Measurements from ENCODE around the gene SOWAHB. TPM values are rescaled to one million over a fixed set of nuclear protein-coding genes. Genes with fewer than 3 reads are reported as not detected.
A peak's percentile ranks its signal among the peaks of the same experiment; 100 is the strongest.
"Not testable (repeated sequence)": the region's sequence is repeated elsewhere in the genome, so short reads cannot be mapped to it uniquely, and the experiment has no call there.

SOWAHB gene
- total and polyA plus RNA-seq, 5 donors, result not detected

DNA sequence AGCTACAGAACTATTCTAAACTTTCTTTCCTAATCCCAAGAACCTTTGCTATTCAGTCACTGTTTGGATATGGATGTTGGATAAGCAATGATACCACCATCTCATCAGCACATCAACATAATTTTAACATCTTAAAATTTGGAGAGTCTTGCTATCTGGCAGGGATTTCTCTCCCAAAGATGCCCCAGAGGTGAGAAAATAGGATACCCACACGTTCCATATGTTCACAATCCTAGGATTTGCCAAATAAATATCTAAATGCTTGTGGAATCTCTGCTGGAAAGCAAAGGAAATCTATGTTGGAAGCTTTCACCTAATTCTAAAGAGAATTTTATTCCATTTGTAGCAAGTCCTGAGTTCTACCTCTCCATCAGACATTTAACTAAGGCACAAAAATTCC is 24.4 kb downstream of the SOWAHB start:
- intact Hi-C loops (cut with DNase I), result no loop called here
- DNase-seq (no peak), ATAC-seq (no peak)
- Histone ChIP-seq H3K27ac (ENCODE audit: low read length) (no peak overlapping the region), H3K27me3 (ENCODE audit: control insufficient read depth, insufficient read depth) (no peaks in the 10 kb centered on the region), H3K4me1 (ENCODE audit: control insufficient read depth, insufficient read depth, low read length) (no peaks in the 10 kb centered on the region), H3K9me3 (ENCODE audit: control insufficient read depth, low read length) (no peaks in the 10 kb centered on the region), H3K4me3 (ENCODE audit: low read length) (no peak overlapping the region)
- 52% methylated on average over 1 of the region's 1 CpG for WGBS

DNA sequence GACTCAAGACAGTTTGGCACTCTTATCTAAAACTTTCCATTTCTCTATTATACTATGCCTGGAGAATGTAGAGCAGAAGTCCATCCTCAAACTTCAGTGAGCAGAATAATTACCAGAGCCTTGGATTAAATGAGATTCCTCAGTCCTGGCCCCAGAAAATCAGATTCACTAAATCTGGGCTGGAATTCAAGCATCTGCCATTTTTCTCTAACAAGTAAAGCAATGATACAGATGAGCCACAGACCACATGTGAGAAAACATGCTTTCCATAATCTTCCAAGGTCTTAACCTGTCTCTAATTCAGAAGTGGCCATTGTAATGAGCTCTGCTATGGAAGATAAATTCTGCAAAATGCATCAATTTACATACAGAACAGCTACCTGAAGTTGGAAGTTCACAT is 25.4 kb downstream of the SOWAHB start:
- no peak for DNase-seq
- intact Hi-C loops (cut with DNase I), result no loop called here

DNA sequence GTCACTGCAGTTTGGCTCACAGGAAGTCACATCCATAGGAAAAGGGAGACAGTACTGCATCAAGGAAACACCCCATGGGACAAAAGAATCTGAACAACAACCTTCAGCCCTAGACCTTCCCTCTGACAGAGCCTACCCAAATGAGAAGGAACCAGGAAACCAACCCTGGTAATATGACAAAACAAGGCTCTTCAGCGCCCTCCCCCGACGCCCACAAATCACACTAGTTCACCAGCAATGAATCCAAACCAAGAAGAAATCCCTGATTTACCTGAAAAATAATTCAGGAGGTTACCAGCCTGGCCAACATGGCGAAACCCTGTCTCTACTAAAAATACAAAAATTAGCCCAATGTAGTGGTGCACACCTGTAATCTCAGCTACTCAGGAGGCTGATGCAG is 29.2 kb downstream of the SOWAHB start:
- WGBS, result 83% methylated on average over 4 of the region's 4 CpGs
- H3K27ac ChIP-seq (ENCODE audit: low read length); intact Hi-C loops (cut with DNase I): not testable (repeated sequence)

More for the DNA sequence above, 25.4 kb downstream of the SOWAHB start:
- Histone ChIP-seq H3K4me3 (ENCODE audit: low read length) (no peak overlapping the region), H3K9me3 (ENCODE audit: control insufficient read depth, low read length) (no peaks in the 10 kb centered on the region), H3K27ac (ENCODE audit: low read length) (no peak overlapping the region), H3K4me1 (ENCODE audit: control insufficient read depth, insufficient read depth, low read length) (no peaks in the 10 kb centered on the region), H3K27me3 (ENCODE audit: control insufficient read depth, insufficient read depth) (no peaks in the 10 kb centered on the region)
- no peak for ATAC-seq

DNA sequence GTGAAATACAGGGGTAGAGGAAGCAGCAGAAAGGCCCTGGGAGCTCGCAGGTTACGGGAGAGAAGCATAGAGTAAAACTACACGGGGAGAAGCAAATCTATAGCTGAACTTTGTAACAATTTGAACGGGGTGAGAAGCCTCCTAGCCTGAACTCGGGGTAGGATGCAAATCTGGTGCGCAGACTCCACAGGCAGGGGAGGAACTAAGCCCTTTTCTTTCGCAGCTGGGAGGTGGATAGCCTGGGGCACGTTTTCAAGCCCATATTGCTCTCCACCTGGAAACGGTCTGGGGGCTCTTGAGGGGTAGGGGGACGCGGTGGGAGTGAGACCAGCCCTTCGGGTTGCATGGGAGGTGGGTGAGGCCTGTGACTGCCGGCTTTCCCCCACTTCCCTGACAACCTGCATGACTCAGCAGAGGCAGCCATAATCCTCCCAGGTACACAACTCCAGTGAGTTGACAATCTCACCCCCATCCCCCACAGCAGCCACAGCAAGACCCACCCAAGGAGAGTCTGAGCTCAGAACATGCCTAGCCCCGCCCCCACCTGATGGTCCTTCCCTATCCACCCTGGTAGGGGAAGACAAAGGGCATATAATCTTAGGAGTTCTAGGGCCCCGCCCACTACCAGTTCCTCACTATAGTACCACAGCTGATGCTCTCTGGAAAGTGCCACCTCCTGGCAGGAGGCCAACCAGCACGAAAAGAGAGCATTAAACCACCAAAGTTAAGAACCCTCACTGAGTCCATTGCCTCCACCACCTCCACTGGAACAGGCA is 29.9 kb downstream of the SOWAHB start:
- intact Hi-C loops (cut with DNase I), result no loop called here
- no peak overlapping the region for H3K4me3 ChIP-seq (ENCODE audit: low read length)
- no peaks in the 10 kb centered on the region for H3K4me1 ChIP-seq (ENCODE audit: control insufficient read depth, insufficient read depth, low read length)
- H3K9me3 ChIP-seq (ENCODE audit: control insufficient read depth, low read length), result no peaks in the 10 kb centered on the region
- WGBS, result 78% methylated on average over 16 of the region's 16 CpGs
- ATAC-seq (no peak), DNase-seq (no peak)
- no peaks in the 10 kb centered on the region for H3K27me3 ChIP-seq (ENCODE audit: control insufficient read depth, insufficient read depth)
- H3K27ac ChIP-seq (ENCODE audit: low read length), result no peak overlapping the region

More for the DNA sequence above, 29.2 kb downstream of the SOWAHB start:
- not testable (repeated sequence) for H3K27me3 ChIP-seq (ENCODE audit: control insufficient read depth, insufficient read depth); ATAC-seq; DNase-seq; H3K4me3 ChIP-seq (ENCODE audit: low read length); H3K9me3 ChIP-seq (ENCODE audit: control insufficient read depth, low read length); H3K4me1 ChIP-seq (ENCODE audit: control insufficient read depth, insufficient read depth, low read length)

DNA sequence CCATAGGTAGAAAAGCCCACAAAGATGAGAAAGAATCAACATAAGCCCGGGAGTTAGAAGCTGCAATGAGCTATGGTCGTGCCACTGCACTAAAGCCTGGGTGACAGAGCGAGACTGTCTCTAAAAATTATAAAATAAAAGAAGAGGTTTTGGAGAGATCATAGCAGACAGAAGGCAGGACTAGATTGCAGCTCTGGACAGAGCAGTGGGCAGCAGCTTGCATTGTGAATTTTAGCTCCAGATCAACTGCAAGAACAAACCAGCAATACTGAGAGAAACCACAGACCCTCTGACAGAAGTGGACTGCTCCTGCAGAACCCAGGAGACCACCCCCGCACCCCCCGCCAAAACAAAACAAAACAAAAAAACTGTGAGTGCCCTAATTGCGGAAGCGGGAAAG is 30.6 kb downstream of the SOWAHB start:
- Histone ChIP-seq H3K4me1 (ENCODE audit: control insufficient read depth, insufficient read depth, low read length) (no peaks in the 10 kb centered on the region), H3K27ac (ENCODE audit: low read length) (no peak overlapping the region), H3K27me3 (ENCODE audit: control insufficient read depth, insufficient read depth) (no peaks in the 10 kb centered on the region), H3K4me3 (ENCODE audit: low read length) (no peak overlapping the region), H3K9me3 (ENCODE audit: control insufficient read depth, low read length) (no peaks in the 10 kb centered on the region)
- WGBS, result 92% methylated on average over 7 of the region's 7 CpGs
- ATAC-seq (no peak), DNase-seq (no peak)
- intact Hi-C loops (cut with DNase I), result no loop called here

DNA sequence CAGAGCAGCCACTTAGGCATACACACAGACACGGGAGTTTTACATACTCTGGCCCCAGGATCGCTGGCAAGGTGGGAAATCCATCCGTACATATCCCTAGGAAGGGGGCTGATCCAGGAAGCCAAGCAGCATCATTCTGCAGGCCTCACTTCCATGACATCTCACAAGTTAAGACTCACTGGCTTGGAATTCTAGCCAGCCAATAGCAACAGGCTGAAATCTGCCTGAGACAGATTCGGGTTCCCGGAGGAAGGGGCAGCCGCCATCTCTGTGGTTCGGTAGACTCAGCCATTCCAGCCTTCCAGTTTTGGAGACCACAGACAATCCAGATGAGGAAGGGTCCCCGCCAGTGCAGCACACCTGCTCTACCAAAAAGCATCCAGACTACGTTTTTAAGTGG is 31.3 kb downstream of the SOWAHB start:
- 89% methylated on average over 9 of the region's 9 CpGs for WGBS
- H3K27me3 ChIP-seq (ENCODE audit: control insufficient read depth, insufficient read depth), result no peaks in the 10 kb centered on the region
- intact Hi-C loops (cut with DNase I), result no loop called here
- H3K27ac ChIP-seq (ENCODE audit: low read length), result no peak overlapping the region
- no peaks in the 10 kb centered on the region for H3K4me1 ChIP-seq (ENCODE audit: control insufficient read depth, insufficient read depth, low read length)
- H3K4me3 ChIP-seq (ENCODE audit: low read length), result no peak overlapping the region
- ATAC-seq (no peak), DNase-seq (no peak)
- H3K9me3 ChIP-seq (ENCODE audit: control insufficient read depth, low read length), result no peaks in the 10 kb centered on the region

DNA sequence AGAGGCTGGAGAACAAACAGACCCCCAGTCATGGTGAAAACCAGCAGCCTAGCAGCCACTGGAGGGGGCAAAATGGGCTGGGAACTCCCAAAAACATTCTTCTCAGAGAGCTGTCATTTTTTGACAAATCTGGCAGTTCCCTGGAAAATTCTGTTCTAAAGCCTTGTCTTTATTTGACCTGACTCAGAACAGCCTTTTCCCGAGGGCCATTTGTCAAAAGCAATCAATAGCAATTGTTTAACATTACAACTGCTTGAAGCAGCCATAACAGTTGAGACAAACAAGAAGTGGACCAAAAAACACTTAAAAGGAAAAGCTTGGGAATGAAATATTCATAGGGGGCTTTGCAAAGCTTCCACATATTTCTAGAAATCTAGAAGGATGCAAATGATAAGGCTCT is 39.6 kb downstream of the SOWAHB start:
- H3K4me3 ChIP-seq (ENCODE audit: low read length), result no peak overlapping the region
- no peak for DNase-seq
- WGBS, result 75% methylated on average over 1 of the region's 1 CpG
- H3K27me3 ChIP-seq (ENCODE audit: control insufficient read depth, insufficient read depth), result no peaks in the 10 kb centered on the region
- no peak for ATAC-seq
- intact Hi-C loops (cut with DNase I), result no loop called here
- H3K9me3 ChIP-seq (ENCODE audit: control insufficient read depth, low read length), result no peaks in the 10 kb centered on the region
- H3K27ac ChIP-seq (ENCODE audit: low read length), result no peak overlapping the region
- H3K4me1 ChIP-seq (ENCODE audit: control insufficient read depth, insufficient read depth, low read length), result no peaks in the 10 kb centered on the region

DNA sequence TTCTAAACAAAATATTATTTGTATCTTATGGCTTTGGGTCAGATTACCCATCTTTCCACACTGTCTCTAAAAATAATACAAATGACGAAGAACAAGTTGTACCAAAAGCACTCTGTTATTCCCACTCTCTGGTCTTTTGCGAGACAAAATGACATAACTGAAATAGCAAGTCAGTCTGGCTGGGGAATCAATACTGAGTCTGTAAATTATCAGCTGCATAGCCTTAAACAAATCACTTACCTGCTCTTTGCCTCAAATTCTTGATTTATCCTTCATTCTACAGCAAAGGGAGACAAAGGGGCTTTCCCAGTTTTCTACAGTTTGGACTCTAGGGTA is 40.9 kb downstream of the SOWAHB start:
- DNase-seq (no peak), ATAC-seq (no peak)
- Histone ChIP-seq H3K4me1 (ENCODE audit: control insufficient read depth, insufficient read depth, low read length) (no peaks in the 10 kb centered on the region), H3K4me3 (ENCODE audit: low read length) (no peak overlapping the region), H3K27ac (ENCODE audit: low read length) (no peak overlapping the region), H3K27me3 (ENCODE audit: control insufficient read depth, insufficient read depth) (no peaks in the 10 kb centered on the region), H3K9me3 (ENCODE audit: control insufficient read depth, low read length) (no peaks in the 10 kb centered on the region)
- intact Hi-C loops (cut with DNase I), result no loop called here
- 46% methylated on average over 2 of the region's 2 CpGs for WGBS

DNA sequence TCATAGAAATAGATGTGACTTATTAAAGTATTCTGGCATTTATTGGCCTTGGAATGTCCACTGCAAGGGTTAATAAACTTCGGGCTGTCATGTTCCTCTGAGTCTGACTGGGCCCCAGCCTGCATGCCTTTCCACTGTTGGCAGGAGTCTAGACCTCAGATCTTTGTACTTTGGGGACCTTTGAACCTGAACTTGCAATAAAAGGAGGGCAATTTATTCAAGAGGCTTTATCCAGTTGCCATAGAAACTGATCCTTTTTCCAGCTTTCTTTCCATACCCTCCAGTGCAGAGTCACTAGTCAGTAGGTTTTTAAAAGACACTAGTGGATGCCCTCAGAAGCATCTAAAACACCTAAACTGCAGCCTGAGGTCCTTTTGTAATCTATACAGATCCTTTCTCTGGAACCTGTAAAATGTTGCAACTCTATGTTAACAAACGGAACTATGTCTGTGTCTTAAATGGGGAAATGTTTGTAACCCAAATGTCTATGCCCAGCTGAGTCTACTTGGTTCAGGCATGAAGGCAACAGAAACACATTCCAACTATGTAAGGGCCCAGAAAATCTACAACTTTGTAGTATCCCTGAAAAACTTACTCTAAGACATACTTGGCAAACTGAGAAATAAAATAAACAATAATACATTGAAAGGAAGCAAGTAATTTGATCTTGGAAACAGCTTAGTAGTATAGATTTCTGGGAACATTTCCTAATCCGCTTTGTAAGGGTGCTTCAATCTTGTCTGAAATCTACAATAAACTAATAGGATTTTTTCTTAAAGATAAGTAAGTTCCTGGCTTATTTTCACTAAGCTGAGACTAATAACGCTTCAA is 41.5 kb downstream of the SOWAHB start:
- H3K27ac ChIP-seq (ENCODE audit: low read length), result no peak overlapping the region
- peak; percentile 35 to 59 for ATAC-seq

DNA sequence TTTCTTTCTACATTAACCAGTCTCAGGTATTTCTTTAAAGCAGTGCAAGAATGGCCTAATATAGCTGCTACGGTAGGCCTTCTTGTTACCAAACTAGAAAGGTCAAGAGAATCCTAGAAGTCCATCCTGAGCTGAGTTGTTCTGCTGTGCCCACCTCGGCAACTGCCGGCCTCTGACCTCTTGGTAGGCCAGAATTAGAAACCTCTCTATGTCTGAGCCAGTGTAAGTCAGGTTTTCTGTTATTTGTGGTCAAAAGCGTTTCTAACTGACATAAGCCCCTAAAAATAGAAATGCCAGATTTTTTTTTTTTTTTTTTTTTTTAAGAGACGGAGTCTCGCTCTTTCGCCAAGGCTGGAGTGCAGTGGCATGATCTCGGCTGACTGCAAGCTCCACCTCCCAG is 43.1 kb downstream of the SOWAHB start:
- intact Hi-C loops (cut with DNase I), result no loop called here
- Histone ChIP-seq H3K27ac (ENCODE audit: low read length) (no peak overlapping the region), H3K4me3 (ENCODE audit: low read length) (no peak overlapping the region), H3K4me1 (ENCODE audit: control insufficient read depth, insufficient read depth, low read length) (no peaks in the 10 kb centered on the region), H3K27me3 (ENCODE audit: control insufficient read depth, insufficient read depth) (no peaks in the 10 kb centered on the region), H3K9me3 (ENCODE audit: control insufficient read depth, low read length) (no peaks in the 10 kb centered on the region)
- 78% methylated on average over 8 of the region's 8 CpGs for WGBS
- DNase-seq (no peak), ATAC-seq (no peak)

More for the DNA sequence above, 41.5 kb downstream of the SOWAHB start:
- Histone ChIP-seq H3K4me1 (ENCODE audit: control insufficient read depth, insufficient read depth, low read length) (no peaks in the 10 kb centered on the region), H3K4me3 (ENCODE audit: low read length) (no peak overlapping the region), H3K27me3 (ENCODE audit: control insufficient read depth, insufficient read depth) (no peaks in the 10 kb centered on the region), H3K9me3 (ENCODE audit: control insufficient read depth, low read length) (no peaks in the 10 kb centered on the region)
- intact Hi-C loops (cut with DNase I), result no loop called here
- no peak for DNase-seq
- WGBS, result 30% methylated on average over 4 of the region's 4 CpGs

DNA sequence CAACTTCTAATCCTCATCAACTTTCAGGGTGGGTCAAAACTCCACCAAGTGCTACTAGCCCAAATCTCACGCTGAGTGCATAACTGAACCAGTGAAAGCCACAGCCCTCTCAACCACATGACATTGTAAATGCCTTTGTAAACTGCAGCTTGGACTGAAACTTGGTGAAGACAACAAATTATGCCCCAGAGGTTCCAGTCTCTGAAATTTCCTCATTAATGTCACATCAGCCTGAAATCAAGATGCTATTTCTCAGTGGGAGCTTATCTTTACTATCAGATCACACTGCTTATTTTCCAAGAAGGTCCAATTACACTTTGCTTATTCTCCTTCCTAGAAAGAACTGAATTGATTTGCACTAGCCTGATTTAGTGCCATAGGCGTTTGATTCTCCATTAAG is 46.6 kb downstream of the SOWAHB start:
- DNase-seq, result no peak
- no peak overlapping the region for H3K27ac ChIP-seq (ENCODE audit: low read length)
- H3K4me3 ChIP-seq (ENCODE audit: low read length), result no peak overlapping the region
- no peaks in the 10 kb centered on the region for H3K4me1 ChIP-seq (ENCODE audit: control insufficient read depth, insufficient read depth, low read length)
- intact Hi-C loops (cut with DNase I), result no loop called here
- no peaks in the 10 kb centered on the region for H3K27me3 ChIP-seq (ENCODE audit: control insufficient read depth, insufficient read depth)
- H3K9me3 ChIP-seq (ENCODE audit: control insufficient read depth, low read length), result no peaks in the 10 kb centered on the region
- WGBS, result 92% methylated on average over 2 of the region's 2 CpGs
- no peak for ATAC-seq
